Neural cell (in vitro differentiated cells): ENCODE data around the gene PLCB4. TPM values are rescaled to one million over a fixed set of nuclear protein-coding genes. Genes with fewer than 3 reads are reported as not detected.

ENCODE experiments used
- H2AFZ ChIP-seq: fragments of 200-600, 300-800 bp; sonication (generic), shearing (Covaris generic); 2 replicates; pipeline ENCODE4 v1.6.0; 2014; ENCODE audit warnings: low read depth, mild to moderate bottlenecking, antibody characterized with exemption, low read length, moderate library complexity
- H3F3A ChIP-seq: fragments of 200-600 bp; shearing (Covaris generic); 2 replicates; pipeline ENCODE4 v1.6.1; 2016; ENCODE audit warnings: mild to moderate bottlenecking, moderate library complexity, mixed read lengths, antibody characterized with exemption, low read length; ENCODE audit not compliant: insufficient read depth, poor library complexity, severe bottlenecking
- H3K27ac ChIP-seq: fragments of 200-600, 300-800 bp; sonication (generic), shearing (Covaris generic); 2 replicates; pipeline ENCODE4 v1.5.1; 2014; ENCODE audit warnings: mild to moderate bottlenecking, low read length, moderate library complexity
- H3K27me3 ChIP-seq: fragments of 300-800, 200-600 bp; sonication (generic), shearing (Covaris generic); 2 replicates; pipeline ENCODE4 v1.6.0; 2014; ENCODE audit warnings: mild to moderate bottlenecking, low read depth, low read length, moderate library complexity; ENCODE audit not compliant: insufficient read depth
- H3K36me3 ChIP-seq: fragments of 300-800, 200-600 bp; sonication (generic), shearing (Covaris generic); 2 replicates; pipeline ENCODE4 v1.5.1; 2014; ENCODE audit warnings: mild to moderate bottlenecking, antibody characterized with exemption, low read length, moderate library complexity; ENCODE audit not compliant: insufficient read depth
- H3K4me2 ChIP-seq: fragments of 300-800, 200-600 bp; sonication (generic), shearing (Covaris generic); 2 replicates; pipeline ENCODE4 v1.6.0; 2014; ENCODE audit warnings: mild to moderate bottlenecking, low read length
- H3K4me3 ChIP-seq: fragments of 300-800, 200-600 bp; sonication (generic), shearing (Covaris generic); 2 replicates; pipeline ENCODE4 v1.5.1; 2014; ENCODE audit warnings: mild to moderate bottlenecking, low read length, moderate library complexity
- H3K79me2 ChIP-seq: fragments of 200-600 bp; shearing (Covaris generic); replicated peaks from 2 replicates; pipeline ENCODE4 v1.6.0; 2014; ENCODE audit warnings: mild to moderate bottlenecking, low read length, moderate library complexity; ENCODE audit not compliant: insufficient read depth
- H3K9ac ChIP-seq: fragments of 300-800, 200-600 bp; sonication (generic), shearing (Covaris generic); 2 replicates; pipeline ENCODE4 v1.6.1; 2016; ENCODE audit warnings: mild to moderate bottlenecking, low read length, mixed read lengths
- H3K9me2 ChIP-seq: fragments of 200-600 bp; shearing (Covaris generic); 2 replicates; pipeline ENCODE4 v1.6.1; 2016; ENCODE audit warnings: mild to moderate bottlenecking, low read length, mixed read lengths; ENCODE audit not compliant: insufficient read depth
- H3K9me3 ChIP-seq: fragments of 200-600, 300-800 bp; sonication (generic), shearing (Covaris generic); 2 replicates; pipeline ENCODE4 v1.6.1; 2016; ENCODE audit warnings: mild to moderate bottlenecking, mixed run types, low read length, moderate library complexity, mixed read lengths
- H4K20me1 ChIP-seq: fragments of 200-600 bp; shearing (Covaris generic); 2 replicates; pipeline ENCODE4 v1.6.1; 2016; ENCODE audit warnings: mild to moderate bottlenecking, mixed run types; ENCODE audit not compliant: insufficient read depth
- CTCF ChIP-seq: fragments of 450-650 bp; IDR thresholded peaks from 2 replicates; pipeline ENCODE4 v1.5.1; 2014; ENCODE audit warnings: antibody characterized with exemption, mild to moderate bottlenecking, moderate library complexity; ENCODE audit not compliant: poor library complexity, severe bottlenecking
- EP300 ChIP-seq: fragments of 450-650 bp; conservative IDR thresholded peaks from 2 replicates; pipeline ENCODE4 v1.6.1; 2014; ENCODE audit warnings: antibody characterized with exemption, mild to moderate bottlenecking, moderate library complexity; ENCODE audit not compliant: poor library complexity, severe bottlenecking
- EZH2 ChIP-seq: fragments of 200-600, 300-800 bp; shearing (Covaris generic), sonication (generic); IDR thresholded peaks from 2 replicates; pipeline ENCODE4 v1.6.1; 2014; ENCODE audit warnings: antibody characterized with exemption, low read length, borderline replicate concordance, mild to moderate bottlenecking; ENCODE audit not compliant: insufficient read depth, poor library complexity, severe bottlenecking
- MXI1 ChIP-seq: fragments of 450-650 bp; conservative IDR thresholded peaks from 2 replicates; pipeline ENCODE4 v1.6.1; 2014; ENCODE audit warnings: antibody characterized with exemption, mild to moderate bottlenecking; ENCODE audit not compliant: poor library complexity, severe bottlenecking
- POLR2AphosphoS5 ChIP-seq: IDR thresholded peaks from 2 replicates; pipeline ENCODE4 v1.6.1; 2012
- RAD21 ChIP-seq: fragments of 450-650 bp; conservative IDR thresholded peaks from 2 replicates; pipeline ENCODE4 v1.6.1; 2014; ENCODE audit warnings: antibody characterized with exemption, mild to moderate bottlenecking, moderate library complexity
- REST ChIP-seq: IDR thresholded peaks from 2 replicates; pipeline ENCODE4 v1.6.1; 2012; ENCODE audit warnings: borderline replicate concordance
- SMC3 ChIP-seq: fragments of 450-650 bp; conservative IDR thresholded peaks from 2 replicates; pipeline ENCODE4 v1.6.1; 2014; ENCODE audit warnings: antibody characterized with exemption, mild to moderate bottlenecking, moderate library complexity; ENCODE audit not compliant: poor library complexity
- TAF1 ChIP-seq: IDR thresholded peaks from 2 replicates; pipeline ENCODE4 v1.6.1; 2012; ENCODE audit warnings: low read depth
- polyA plus RNA-seq: library from polyadenylated mRNA; depleted of rRNA; stranded (reverse); fragments of >200 nt; gene quantifications from 2 replicates; pipeline ENCODE4 v1.2.3, GENCODE V29; 2014

Gene PLCB4
- polyA plus RNA-seq, 1 donor from 2014 or later, result 13.1 TPM

GRCh38 chr20:9121211-9121610, 52.3 kb downstream of the PLCB4 start:
- Histone ChIP-seq H3K9me3 (no peaks in the 10 kb centered on the region), H3K4me2 (no peak overlapping the region), H3K27ac (no peak overlapping the region), H3K36me3 (no peaks in the 10 kb centered on the region), H2AFZ (no peak overlapping the region), H3K27me3 (no peaks in the 10 kb centered on the region), H3K9me2 (no peaks in the 10 kb centered on the region), H3K4me3 (no peak overlapping the region), H4K20me1 (no peaks in the 10 kb centered on the region), H3F3A (no peaks in the 10 kb centered on the region), H3K9ac (no peak overlapping the region), H3K79me2 (no peaks in the 10 kb centered on the region)
- no peak for TF ChIP-seq MXI1
- TF ChIP-seq SMC3, result no peak
- TF ChIP-seq TAF1, result no peak
- TF ChIP-seq EZH2, result no peak
- no peak for TF ChIP-seq POLR2AphosphoS5
- no peak for TF ChIP-seq RAD21
- no peak for TF ChIP-seq REST
- TF ChIP-seq CTCF, result no peak
- no peak for TF ChIP-seq EP300

GRCh38 chr20:9122571-9122970, 53.7 kb downstream of the PLCB4 start:
- Histone ChIP-seq H3F3A (no peaks in the 10 kb centered on the region), H4K20me1 (no peaks in the 10 kb centered on the region), H3K9me3 (no peaks in the 10 kb centered on the region), H3K27me3 (no peaks in the 10 kb centered on the region), H3K36me3 (no peaks in the 10 kb centered on the region), H3K4me2 (no peak overlapping the region), H3K9me2 (no peaks in the 10 kb centered on the region), H3K27ac (no peak overlapping the region), H3K9ac (no peak overlapping the region), H3K79me2 (no peaks in the 10 kb centered on the region), H3K4me3 (no peak overlapping the region), H2AFZ (no peak overlapping the region)
- TF ChIP-seq EP300 (no peak), REST (no peak), SMC3 (no peak), POLR2AphosphoS5 (no peak), MXI1 (no peak), EZH2 (no peak), CTCF (no peak), TAF1 (no peak), RAD21 (no peak)
